Adipose tissue (tissue), 3 donors: ENCODE measurements around the gene IGF2BP1. TPM values are rescaled to one million over a fixed set of nuclear protein-coding genes. Genes with fewer than 3 reads are reported as not detected.
"Not testable (repeated sequence)": the region's sequence is repeated elsewhere in the genome, so short reads cannot be mapped to it uniquely, and the experiment has no call there.

Source experiments
- H3K27ac ChIP-seq: one replicate; pipeline ENCODE4 v1.5.1; 2013; ENCODE audit warnings: low read depth, low read length
- WGBS, 3 donors: extraction: QIAGEN DNeasy Blood & Tissue Kit; methylation state at CpG; one replicate each; pipeline ENCODE4 v1.1.7; 2013; 5-methylcytosine and 5-hydroxymethylcytosine counted together
- polyA plus RNA-seq, 3 donors: library from polyadenylated mRNA; stranded (reverse); fragments of 200-250 nt; gene quantifications; one replicate each; pipeline ENCODE4 v1.2.3, GENCODE V29; 2013
- donor health status: healthy with polysubstance abuse.
- donor health status: Bipolar disorder and iron deficiency.
- donor health status: healthy.

Gene IGF2BP1
- polyA plus RNA-seq, 3 donors: 0.01 TPM; not detected in 2

DNA sequence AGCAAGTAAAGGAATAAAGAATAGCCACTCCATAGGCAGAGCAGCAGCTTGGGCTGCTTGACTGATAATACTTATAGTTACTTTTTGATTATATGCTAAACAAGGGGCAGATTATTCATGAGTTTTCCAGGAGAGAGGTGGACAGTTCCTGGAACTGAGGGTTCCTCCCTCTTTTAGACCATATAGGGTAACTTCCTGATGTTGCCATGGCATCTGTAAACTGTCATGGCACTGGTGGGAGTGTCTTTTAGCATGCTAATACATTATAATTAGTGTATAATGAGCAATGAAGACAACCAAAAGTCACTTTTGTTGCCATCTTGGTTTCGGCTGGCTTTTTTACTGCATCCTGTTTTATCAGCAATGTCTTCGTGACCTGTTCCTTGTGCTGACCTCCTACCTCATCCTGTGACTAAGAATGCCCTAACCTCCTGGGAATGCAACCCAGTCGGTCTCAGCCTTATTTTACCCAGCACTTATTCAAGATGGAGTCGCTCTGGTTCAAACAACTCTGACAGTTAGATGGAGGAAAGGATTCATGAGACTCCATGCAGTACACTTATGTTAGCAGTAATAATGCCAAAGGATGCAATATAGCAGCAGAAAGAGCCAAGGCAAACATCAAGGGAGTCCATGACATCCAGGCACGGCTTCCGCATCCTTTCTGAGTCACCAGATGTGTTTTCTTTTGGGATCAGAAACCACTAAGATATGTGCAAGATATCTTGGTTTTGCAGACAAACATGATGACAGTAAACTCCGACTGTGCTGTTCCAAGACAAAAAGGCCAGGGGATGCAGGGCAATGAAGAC lies 79.6 kb downstream of the IGF2BP1 start:
- WGBS, 3 donors: 77 to 80% (median 77%) methylated on average over 7 of the region's 7 CpGs
- no peak overlapping the region for H3K27ac ChIP-seq

DNA sequence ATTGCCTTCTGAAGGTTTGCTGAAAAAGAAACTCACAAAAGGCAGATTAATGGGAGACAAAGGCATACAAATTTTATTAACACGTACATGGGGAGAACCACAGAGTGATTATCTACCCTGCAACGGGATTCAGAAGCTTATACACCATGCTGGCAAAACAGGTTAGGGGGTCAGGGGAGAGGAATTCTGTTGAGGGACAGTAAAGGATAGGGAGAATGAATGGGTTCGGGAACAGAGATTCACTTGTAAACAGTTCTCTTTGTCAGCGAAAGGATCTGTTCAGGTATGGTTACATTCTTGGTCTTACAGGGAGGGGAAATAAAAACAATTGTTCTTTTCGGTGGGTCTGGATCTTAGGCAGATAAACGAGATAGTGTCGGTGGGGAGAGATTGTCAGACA lies 81.1 kb downstream of the IGF2BP1 start:
- 49 to 85% (median 80%) methylated on average over 7 of the region's 7 CpGs for WGBS, 3 donors
- no peak overlapping the region for H3K27ac ChIP-seq

DNA sequence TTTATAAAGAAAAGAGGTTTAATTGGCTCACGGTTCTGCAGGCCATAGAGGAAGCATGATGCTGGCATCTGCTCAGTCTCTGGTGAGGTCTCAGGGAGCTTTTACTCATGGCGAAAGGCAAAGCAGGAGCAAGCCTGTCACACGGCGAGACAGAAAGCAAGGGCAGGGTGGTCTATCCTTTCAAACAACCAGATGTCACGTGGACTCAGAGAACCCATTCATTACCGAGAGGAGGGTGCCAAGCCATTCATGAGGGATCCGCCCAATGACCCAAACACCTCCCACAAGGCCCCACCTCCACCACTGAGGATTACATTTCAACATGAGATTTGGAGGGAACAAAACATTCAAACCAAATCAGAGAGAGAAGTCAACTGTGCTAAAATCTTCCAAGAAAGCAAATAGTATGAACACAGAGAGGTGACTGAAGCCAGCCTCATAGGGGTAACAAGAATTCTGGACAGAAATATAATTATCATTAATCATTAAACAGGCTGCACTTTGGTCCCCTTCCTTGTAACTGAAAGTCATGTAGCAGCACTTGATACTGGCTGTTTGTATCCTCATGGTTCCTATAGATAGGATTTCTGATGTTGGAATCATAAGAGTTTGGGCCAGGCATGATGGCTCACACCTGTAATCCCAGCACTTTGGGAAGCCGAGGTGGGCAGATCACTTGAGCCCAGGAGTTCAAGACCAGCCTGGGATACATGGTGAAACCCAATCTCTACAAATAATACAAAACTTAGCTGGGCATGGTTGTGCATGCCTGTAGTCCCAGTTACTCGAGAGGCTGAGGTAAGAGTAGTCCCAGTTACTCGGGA lies 82.9 kb downstream of the IGF2BP1 start:
- 75 to 86% (median 84%) methylated on average over 10 of the region's 10 CpGs for WGBS, 3 donors
- H3K27ac ChIP-seq: no peak overlapping the region

DNA sequence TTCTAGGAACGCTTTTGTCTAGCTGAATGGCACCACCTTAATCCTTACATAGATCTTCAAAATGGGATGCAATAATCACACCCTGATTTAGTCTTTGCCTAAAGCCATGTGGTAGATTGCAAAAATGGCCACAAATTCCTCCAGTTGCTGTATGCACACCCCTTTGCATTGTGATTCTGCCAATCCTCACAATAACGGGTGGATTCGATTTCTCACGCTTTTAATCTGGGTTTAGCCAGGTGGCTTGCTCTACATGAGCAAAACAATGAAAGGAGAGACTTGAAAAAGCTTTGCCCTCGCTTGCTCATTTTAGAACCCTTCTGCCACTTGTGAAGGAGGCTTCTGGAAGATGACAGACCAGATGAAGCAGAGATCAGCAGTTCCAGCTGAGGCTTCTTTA lies 85.0 kb downstream of the IGF2BP1 start:
- no peak overlapping the region for H3K27ac ChIP-seq
- 82 to 84% (median 82%) methylated on average over 5 of the region's 5 CpGs for WGBS, 3 donors

DNA sequence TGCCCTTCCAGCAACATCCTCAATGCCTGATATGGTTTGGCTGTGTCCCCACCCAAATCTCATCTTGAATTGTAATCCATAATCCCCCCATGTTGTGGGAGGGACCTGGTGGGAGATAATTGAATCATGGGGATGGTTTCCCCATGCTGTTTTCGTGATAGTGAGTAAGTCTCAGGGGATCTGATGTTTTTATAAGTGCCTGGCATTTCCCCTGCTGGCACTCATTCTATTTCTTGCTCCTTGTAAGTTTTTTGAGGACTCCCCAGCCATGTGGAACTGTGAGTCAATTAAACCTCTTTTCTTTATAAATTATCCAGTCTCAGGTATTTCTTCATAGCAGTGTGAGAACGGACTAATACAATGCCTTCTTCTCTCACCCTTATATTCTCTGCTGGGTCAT lies 87.9 kb downstream of the IGF2BP1 start:
- H3K27ac ChIP-seq: not testable (repeated sequence)
- WGBS, 3 donors: 43 to 66% (median 65%) methylated on average over 2 of the region's 2 CpGs

DNA sequence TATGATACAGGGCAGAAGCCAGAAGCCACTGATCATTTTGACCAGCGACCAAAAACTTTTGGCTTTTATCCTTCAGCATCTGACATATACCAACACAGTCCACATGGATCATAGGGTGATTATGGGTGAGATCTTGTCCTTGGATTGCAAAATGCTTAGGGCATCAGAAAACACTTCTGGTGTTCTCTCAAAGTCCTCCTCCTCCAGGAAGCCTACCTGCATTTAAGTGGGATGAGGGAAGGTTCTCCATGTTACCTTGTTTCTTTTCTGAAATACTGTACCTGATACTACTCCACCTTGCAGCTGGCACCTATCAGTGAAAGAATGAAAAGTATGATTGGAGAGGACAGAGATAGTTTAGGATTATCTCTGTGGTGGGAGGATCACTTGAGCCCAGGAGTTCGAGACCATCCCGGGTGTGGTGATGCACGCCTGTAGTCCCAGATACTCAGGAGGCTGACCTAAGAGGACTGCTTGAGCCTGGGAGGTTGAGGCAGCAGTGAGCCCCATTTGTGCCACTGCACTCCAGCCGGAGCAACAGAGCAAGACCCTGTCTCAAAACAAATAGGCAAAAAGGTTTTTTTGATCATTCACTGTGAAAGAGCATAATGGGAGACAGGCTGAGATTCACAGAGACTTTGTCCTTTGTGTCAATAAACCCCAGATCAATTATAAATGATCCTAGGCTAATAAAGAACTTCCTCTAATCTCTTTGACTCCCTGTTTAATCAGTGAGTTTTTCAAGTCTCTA lies 88.6 kb downstream of the IGF2BP1 start:
- WGBS, 3 donors: 80 to 85% (median 84%) methylated on average over 5 of the region's 5 CpGs
- no peak overlapping the region for H3K27ac ChIP-seq

DNA sequence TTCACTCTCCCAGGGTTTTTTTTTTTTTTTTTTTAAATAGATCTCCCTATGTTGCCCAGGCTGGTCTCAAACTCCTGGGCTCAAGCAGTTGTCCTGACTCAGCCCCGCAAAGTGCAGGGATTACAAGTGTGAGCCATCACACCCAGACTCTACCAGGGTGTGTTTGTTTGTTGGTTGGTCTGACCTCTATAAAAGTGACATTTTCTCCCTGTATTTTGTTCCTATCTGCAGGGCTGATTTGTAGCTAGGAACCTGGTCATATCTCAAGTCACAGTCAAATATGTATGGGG lies 89.1 kb downstream of the IGF2BP1 start:
- 19 to 45% (median 33%) methylated on average over 1 of the region's 1 CpG for WGBS, 3 donors
- no peak overlapping the region for H3K27ac ChIP-seq

DNA sequence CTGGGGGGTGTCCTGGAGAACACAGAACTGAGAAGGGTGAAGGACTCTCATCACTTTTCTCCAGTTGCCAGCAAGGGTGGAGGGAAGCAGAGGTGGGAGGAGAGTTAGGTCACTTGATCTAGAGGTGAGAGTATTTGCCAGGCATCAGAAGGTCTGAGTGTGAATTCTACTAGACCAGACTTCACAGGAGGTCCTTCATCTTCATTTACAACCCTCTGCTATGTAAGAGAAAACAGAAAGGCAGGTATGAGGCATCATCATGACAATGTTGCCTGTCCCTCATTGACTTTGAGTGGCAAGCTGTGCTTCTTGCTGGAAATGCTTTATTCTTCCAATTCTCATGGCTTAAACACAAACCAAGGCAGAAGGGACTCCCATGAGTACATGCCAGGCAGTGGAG lies 89.5 kb downstream of the IGF2BP1 start:
- no peak overlapping the region for H3K27ac ChIP-seq

DNA sequence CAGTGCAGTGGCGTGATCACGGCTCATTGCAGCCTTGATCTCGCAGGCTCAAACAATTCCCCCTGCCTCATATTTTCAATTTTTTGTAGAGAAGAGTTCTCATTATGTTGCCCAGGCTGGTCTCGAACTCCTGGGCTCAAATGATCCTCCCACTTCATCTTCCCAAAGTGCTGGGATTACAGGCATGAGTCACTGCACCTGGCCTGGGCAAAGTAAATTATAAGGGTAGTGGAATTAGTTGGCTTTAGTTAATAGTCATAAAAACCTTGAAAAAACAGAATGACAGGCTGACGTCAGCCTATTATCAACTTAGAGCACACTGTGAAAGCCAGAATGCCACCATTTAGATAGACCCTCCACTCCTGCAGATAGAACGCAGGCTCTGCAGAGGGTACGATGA lies 91.9 kb downstream of the IGF2BP1 start:
- 90 to 91% (median 91%) methylated on average over 7 of the region's 7 CpGs for WGBS, 3 donors
- no peak overlapping the region for H3K27ac ChIP-seq

DNA sequence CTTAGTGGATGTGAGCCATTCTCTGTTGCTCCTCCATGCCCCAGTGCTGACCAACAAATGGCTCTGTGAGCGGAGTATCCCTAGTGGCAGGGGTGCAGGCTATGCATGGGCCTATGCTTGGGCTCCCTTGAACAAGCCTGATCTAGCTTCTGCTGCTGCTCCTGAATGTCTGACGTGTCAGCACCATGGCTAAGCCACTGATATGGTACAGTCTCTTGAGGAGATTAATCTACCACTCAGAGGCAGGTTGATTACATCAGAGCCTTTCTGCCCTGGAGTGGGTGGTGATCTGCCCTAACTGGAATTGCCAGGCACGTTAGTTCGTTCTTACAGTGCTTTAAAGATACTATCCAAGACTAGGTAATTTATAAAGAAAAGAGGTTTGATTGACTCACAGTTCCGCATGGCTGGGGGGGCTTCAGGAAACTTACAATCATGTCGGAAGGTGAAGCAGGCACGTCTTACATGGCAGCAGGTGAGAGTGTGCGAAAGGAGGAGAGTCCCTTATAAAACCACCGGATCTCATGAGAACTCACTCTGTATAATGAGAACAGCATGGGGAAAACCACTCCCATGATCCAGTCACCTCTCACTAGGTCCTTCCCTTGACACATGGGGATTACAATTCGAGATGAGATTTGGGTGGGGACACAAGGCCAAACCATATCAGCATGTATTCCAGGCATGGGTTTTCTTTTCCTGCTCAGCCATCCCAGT lies 93.9 kb downstream of the IGF2BP1 start:
- WGBS, 3 donors: 72 to 88% (median 78%) methylated on average over 10 of the region's 10 CpGs
- no peak overlapping the region for H3K27ac ChIP-seq

DNA sequence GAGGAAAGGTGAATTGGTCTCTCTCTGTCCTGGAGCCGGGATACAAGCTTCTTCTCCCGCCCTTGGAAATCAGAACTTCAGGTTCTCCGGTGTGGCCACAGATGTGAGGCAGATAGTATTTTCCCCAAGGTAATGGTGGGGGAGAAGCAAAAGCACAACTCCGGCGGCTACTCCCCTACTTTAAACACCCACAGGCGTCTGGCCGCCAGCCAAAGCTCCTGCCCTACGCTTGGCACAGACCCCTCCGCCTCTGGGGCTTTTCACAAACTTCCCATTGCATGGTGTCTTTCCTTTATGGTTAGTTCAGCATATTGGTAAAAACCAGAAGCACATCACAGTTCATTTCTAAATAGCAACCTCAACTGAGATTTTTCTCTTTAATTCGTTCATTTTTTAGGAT lies 95.9 kb downstream of the IGF2BP1 start:
- 37 to 62% (median 53%) methylated on average over 10 of the region's 10 CpGs for WGBS, 3 donors

DNA sequence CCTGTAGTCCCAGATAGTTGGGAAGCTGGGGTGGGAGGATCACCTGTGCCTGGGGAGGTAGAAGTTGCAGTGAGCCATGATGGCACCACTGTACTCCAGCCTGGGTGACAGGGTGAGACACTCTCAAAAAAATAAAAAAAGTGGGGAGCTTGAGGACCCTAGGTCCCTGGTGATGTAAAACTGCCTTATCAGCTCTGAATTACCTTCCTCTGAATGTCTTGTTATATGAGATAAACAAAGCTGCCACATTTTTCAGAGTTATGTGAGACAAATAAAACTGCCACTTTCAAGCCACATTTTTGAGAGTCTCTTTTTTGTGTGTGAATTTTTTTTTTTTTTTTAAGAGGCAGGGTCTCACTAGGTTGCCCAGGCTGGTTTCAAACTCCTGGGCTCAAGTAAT lies 103.4 kb downstream of the IGF2BP1 start:
- H3K27ac ChIP-seq: no peak overlapping the region

More for the DNA sequence above, 95.9 kb downstream of the IGF2BP1 start:
- H3K27ac ChIP-seq: no peak overlapping the region

DNA sequence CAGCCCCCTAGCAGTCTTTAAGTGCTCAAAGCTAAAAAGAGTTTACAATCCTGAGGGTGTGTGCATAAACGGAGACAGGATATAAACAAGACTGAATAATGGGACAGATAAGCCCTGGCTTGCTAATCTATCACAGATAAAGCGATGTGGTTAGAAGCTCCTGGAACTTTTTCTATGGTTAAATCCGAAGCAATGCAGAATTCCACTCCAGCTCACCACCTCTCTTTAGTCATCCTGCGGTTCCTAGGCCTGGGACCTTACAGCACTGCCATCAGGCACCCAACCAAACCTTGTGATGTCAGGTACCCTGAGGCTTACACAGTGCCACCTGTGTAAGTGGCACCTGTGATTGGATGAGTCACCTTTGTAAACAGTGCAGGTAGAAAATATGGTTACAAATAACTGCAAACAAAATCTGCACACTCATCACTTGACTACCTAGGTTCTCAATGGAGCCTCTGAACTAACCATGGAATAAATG lies 103.9 kb downstream of the IGF2BP1 start:
- 49 to 68% (median 57%) methylated on average over 4 of the region's 4 CpGs for WGBS, 3 donors
- H3K27ac ChIP-seq: no peak overlapping the region

DNA sequence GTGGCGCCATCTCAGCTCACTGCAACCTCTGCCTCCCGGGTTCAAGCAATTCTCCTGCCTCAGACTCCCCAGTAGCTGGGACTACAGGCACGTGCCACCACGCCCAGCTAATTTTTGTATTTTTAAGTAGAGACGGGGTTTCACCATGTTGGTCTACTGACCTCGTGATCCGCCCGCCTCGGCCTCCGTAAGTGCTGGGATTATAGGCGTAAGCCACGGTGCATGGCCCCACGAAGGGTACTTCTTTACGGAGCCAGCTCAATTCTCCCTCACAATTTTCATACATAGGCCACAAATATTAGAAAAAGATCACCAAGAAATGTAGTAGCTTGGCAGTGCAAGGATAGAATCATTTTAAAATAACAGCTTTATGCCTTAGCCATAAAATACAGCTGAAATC lies 106.2 kb downstream of the IGF2BP1 start:
- H3K27ac ChIP-seq: not testable (repeated sequence)
- 94 to 99% (median 95%) methylated on average over 14 of the region's 14 CpGs for WGBS, 3 donors

DNA sequence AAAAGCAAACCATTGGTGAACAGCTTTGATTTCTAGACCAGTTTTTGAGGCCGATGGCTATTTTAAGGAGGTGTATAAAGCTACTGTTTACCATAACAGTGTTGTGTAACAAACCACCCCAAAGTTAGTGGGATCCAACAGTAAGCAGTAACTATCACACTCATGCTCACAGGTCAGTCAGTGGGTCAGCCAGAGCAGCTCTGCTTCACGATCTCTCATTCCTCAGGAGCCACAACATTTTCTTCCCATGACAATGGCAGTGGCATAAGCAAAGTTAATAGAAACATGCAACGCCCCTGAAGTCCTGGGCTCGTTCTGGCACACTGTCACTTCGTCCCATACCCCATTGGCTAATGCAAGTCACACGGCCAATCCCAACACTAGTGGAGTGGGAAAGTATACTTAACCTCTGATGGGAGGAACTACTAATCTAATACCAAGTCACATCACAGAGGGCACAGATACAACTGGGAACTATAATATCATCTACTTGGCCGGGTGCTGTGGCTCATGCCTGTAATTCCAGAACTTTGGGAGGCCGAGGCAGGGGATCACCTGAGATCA lies 107.4 kb downstream of the IGF2BP1 start:
- no peak overlapping the region for H3K27ac ChIP-seq
- WGBS, 3 donors: 79 to 90% (median 83%) methylated on average over 8 of the region's 8 CpGs
